Upper lobe of left lung (tissue), 4 donors: ENCODE data around the gene PDILT.
"Not testable (repeated sequence)": the region's sequence is repeated elsewhere in the genome, so short reads cannot be mapped to it uniquely, and the experiment has no call there.

ENCODE experiments used
- POLR2A ChIP-seq, 4 donors: fragments of 450-650 bp; IDR thresholded peaks; one replicate each; pipeline ENCODE4 v1.5.1; 2016 to 2017; ENCODE audit warnings: antibody characterized with exemption in 4 of 4, mild to moderate bottlenecking in 2 of 4
- POLR2AphosphoS5 ChIP-seq, 2 donors: sonication (generic); formaldehyde crosslinking; IDR thresholded peaks; one replicate each; pipeline ENCODE4 v1.5.1; 2017; ENCODE audit warnings: antibody characterized with exemption in 2 of 2

DNA sequence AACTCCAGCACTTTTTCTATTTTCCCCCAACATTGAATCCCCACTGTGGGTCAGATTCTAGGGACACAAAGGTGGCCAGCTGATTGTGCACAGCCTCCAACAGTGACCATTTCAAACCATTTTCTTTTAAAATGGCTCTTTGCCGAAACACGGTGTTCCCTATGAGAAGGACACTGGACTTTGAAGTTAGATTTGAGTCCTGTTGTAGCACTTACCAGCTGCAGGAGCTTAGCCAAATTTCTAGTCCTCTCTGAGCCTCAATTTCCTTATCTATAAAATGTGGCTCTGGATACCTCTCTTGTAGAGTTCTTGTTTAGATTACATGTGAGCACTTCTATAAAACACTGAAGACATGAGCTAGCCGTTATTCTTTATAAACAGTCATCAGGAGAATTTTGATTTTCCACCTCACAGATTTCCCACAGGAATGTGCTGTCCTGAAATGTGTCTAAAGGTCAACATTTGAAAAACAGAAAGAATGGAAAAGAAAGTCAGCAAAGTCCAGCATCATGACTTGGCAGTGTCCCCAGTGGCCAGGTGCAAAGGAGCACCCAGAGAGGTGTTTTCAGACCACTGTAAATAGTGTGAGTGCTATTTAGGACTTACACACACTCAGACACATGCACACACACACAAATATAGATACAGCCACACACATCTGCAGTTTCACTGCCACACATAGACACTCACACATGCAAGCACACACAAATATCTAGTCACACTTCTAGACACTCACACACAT, 42.3 kb upstream of the PDILT start:
- TF ChIP-seq POLR2A, POLR2AphosphoS5 (IDR thresholded peaks at IDR 0.05): not testable (repeated sequence)
